Measurements from ENCODE around the gene SCARF1.
"Not testable (repeated sequence)": the region's sequence is repeated elsewhere in the genome, so short reads cannot be mapped to it uniquely, and the experiment has no call there.

SCARF1 gene

DNA sequence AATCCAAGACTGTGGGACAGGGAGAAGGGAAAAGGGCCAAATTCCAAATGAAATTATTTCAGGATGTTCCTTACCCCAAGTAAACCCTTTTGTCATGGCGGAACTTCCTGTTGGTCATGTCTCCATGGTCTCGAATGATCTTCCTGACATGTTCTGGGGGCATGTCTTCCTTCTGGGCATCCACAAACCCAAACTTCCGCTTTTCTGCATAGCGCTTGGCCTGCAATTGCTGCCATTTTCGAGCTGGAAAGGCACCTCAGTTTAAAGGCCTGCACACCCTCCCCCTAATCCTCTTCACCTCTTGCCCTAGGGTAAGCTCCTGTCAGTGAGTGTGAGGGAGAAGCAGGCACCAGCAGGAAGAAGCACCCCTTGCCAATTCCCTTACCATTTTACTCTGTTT is 37.9 kb upstream of the SCARF1 start:
- peak overlapping the region; percentile 82 for H3K4me3 ChIP-seq (ENCODE audit: control insufficient read depth, low read depth, low read length)
- TF ChIP-seq CTCF (conservative IDR thresholded peaks at IDR 0.05; ENCODE audit: control insufficient read depth, insufficient read depth, low read depth, low read length), result no peak
- DNase-seq (ENCODE audit: low read depth), result no peak

GRCh38 chr17:1676401-1676800 is 30.9 kb upstream of the SCARF1 start:
- H3K4me3 ChIP-seq (ENCODE audit: control insufficient read depth, low read depth, low read length), result no peak overlapping the region
- no peak for TF ChIP-seq CTCF (conservative IDR thresholded peaks at IDR 0.05; ENCODE audit: control insufficient read depth, insufficient read depth, low read depth, low read length)
- DNase-seq (ENCODE audit: low read depth), result no peak

GRCh38 chr17:1673041-1673785 is 27.7 kb upstream of the SCARF1 start:
- no peak for DNase-seq (ENCODE audit: low read depth)
- TF ChIP-seq CTCF (conservative IDR thresholded peaks at IDR 0.05; ENCODE audit: control insufficient read depth, insufficient read depth, low read depth, low read length), result no peak

GRCh38 chr17:1663934-1664333 is 18.4 kb upstream of the SCARF1 start:
- not testable (repeated sequence) for H3K4me3 ChIP-seq (ENCODE audit: control insufficient read depth, low read depth, low read length); DNase-seq (ENCODE audit: low read depth)

More at GRCh38 chr17:1673041-1673785, 27.7 kb upstream of the SCARF1 start:
- no peak overlapping the region for H3K4me3 ChIP-seq (ENCODE audit: control insufficient read depth, low read depth, low read length)

GRCh38 chr17:1661045-1661444 is 15.5 kb upstream of the SCARF1 start:
- no peak overlapping the region for H3K4me3 ChIP-seq (ENCODE audit: control insufficient read depth, low read depth, low read length)
- DNase-seq (ENCODE audit: low read depth), result no peak
- TF ChIP-seq CTCF (conservative IDR thresholded peaks at IDR 0.05; ENCODE audit: control insufficient read depth, insufficient read depth, low read depth, low read length), result no peak

DNA sequence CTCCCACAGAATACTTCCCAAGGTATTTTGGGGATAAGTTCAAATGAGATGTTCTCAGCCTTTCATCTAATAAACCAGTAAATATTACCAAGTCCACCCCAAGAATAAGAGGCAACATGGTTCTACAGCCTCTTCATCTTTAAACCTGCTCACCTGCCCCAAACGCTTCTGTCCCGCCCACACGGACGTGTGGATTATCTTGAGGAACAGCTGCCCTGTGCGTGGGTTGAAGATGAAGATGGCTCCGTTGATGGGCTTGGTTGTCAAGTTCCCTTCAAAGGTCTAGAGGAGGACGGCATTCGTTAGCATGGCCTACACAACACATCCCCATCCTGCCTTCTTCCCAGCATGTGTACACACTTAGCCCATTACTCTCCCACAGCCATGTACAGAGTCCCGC is 12.6 kb upstream of the SCARF1 start:
- TF ChIP-seq CTCF (conservative IDR thresholded peaks at IDR 0.05; ENCODE audit: control insufficient read depth, insufficient read depth, low read depth, low read length), result no peak
- no peak for DNase-seq (ENCODE audit: low read depth)
- H3K4me3 ChIP-seq (ENCODE audit: control insufficient read depth, low read depth, low read length), result no peak overlapping the region

DNA sequence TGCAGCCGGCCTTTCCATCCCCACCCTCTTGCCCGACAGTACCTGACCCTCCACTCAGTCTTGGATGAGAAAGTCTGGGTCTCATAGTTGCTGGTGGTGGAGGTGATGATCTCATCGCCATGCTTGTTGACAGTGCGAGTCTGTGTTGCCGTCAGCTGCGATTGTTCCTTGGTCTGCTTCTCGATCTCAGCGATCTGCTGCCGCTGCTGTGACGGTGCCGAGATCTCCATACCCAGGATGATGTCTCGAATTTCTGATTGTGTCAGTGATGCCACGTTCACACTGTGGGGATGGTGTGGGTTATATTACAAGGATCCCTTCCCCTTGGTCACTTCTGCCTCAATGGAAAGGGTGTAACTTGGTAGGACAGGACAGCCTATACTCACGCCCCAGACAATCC is 8.2 kb upstream of the SCARF1 start:
- no peak for DNase-seq (ENCODE audit: low read depth)
- H3K4me3 ChIP-seq (ENCODE audit: control insufficient read depth, low read depth, low read length), result no peak overlapping the region
- TF ChIP-seq CTCF (conservative IDR thresholded peaks at IDR 0.05; ENCODE audit: control insufficient read depth, insufficient read depth, low read depth, low read length), result no peak

DNA sequence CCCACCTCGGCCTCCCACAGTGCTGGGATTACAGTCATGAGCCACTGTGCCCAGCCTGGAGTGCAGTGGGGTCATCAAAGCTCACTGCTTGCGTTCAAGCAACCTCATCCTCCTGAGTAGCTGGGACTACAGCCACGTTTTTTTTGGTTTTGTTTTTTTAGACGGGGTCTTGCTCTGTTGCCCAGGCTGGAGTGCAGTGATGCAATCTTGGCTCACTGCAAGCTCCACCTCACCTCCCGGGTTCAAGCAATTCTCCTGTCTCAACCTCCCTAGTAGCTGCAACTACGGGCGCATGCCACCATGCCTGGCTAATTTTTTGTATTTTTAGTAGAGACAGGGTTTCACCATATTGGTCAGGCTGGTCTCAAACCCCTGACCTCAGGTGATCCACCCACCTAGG is 7.3 kb upstream of the SCARF1 start:
- H3K4me3 ChIP-seq (ENCODE audit: control insufficient read depth, low read depth, low read length), result not testable (repeated sequence)
- DNase-seq (ENCODE audit: low read depth), result peak; percentile 42

Data from fibroblast of mammary gland (primary cell).